GM23248 (cell line): ENCODE data around the gene NEDD9. TPM values are rescaled to one million over a fixed set of nuclear protein-coding genes. Genes with fewer than 3 reads are reported as not detected.

Source experiments
- DNase-seq: peaks from one replicate; pipeline ENCODE4 v3.0.0-alpha.2; 2015
- H2AFZ ChIP-seq: fragments of 200-600 bp; sonication (generic); 2 replicates; pipeline ENCODE4 v1.6.1; 2016; ENCODE audit warnings: antibody characterized with exemption
- H3F3A ChIP-seq: fragments of 200-600 bp; sonication (generic); 2 replicates; pipeline ENCODE4 v1.6.1; 2016; ENCODE audit warnings: mild to moderate bottlenecking, antibody characterized with exemption, mixed run types; ENCODE audit not compliant: insufficient read depth
- H3K27ac ChIP-seq: fragments of 200-600 bp; sonication (generic); 2 replicates; pipeline ENCODE4 v1.5.1; 2016; ENCODE audit warnings: mild to moderate bottlenecking
- H3K27me3 ChIP-seq: fragments of 200-600 bp; sonication (generic); replicated peaks from 2 replicates; pipeline ENCODE4 v1.6.1; 2016; ENCODE audit warnings: mild to moderate bottlenecking; ENCODE audit not compliant: insufficient read depth
- H3K36me3 ChIP-seq: fragments of 200-600 bp; sonication (generic); 2 replicates; pipeline ENCODE4 v1.6.1; 2016; ENCODE audit warnings: low read depth, mild to moderate bottlenecking
- H3K4me1 ChIP-seq: fragments of 200-600 bp; sonication (generic); 2 replicates; pipeline ENCODE4 v1.6.1; 2016; ENCODE audit warnings: mild to moderate bottlenecking; ENCODE audit not compliant: insufficient read depth
- H3K4me2 ChIP-seq: fragments of 200-600 bp; sonication (generic); one replicate; pipeline ENCODE4 v1.6.1; 2016; ENCODE audit warnings: mild to moderate bottlenecking; ENCODE audit not compliant: unreplicated experiment
- H3K4me3 ChIP-seq: fragments of 200-600 bp; sonication (generic); 2 replicates; pipeline ENCODE4 v1.5.1; 2016; ENCODE audit warnings: mild to moderate bottlenecking
- H3K79me2 ChIP-seq: fragments of 200-600 bp; sonication (generic); 2 replicates; pipeline ENCODE4 v1.6.1; 2016; ENCODE audit warnings: mild to moderate bottlenecking; ENCODE audit not compliant: insufficient read depth
- H3K9ac ChIP-seq: fragments of 200-600 bp; sonication (generic); 2 replicates; pipeline ENCODE4 v1.6.1; 2016; ENCODE audit warnings: mild to moderate bottlenecking
- H3K9me2 ChIP-seq: fragments of 200-600 bp; sonication (generic); 2 replicates; pipeline ENCODE4 v1.6.1; 2016; ENCODE audit warnings: mixed run types, mild to moderate bottlenecking, moderate library complexity; ENCODE audit not compliant: insufficient read depth
- H3K9me3 ChIP-seq: fragments of 200-600 bp; sonication (generic); one replicate; pipeline ENCODE4 v1.6.1; 2017; ENCODE audit warnings: low read depth
- H4K20me1 ChIP-seq: fragments of 200-600 bp; sonication (generic); 2 replicates; pipeline ENCODE4 v1.6.0; 2016; ENCODE audit not compliant: insufficient read depth
- EZH2 ChIP-seq: fragments of 200-600 bp; sonication (generic); IDR thresholded peaks from 2 replicates; pipeline ENCODE4 v1.6.1; 2018; ENCODE audit warnings: antibody characterized with exemption, mild to moderate bottlenecking; ENCODE audit not compliant: insufficient read depth, poor library complexity, severe bottlenecking
- EZH2phosphoT487 ChIP-seq: fragments of 200-600 bp; sonication (generic); IDR thresholded peaks from 2 replicates; pipeline ENCODE4 v1.6.1; 2018; ENCODE audit warnings: antibody characterized with exemption, moderate library complexity, mild to moderate bottlenecking, low read depth; ENCODE audit not compliant: insufficient read depth
- WGBS, 2 experiments: methylation state at CpG; one replicate each; pipeline ENCODE4 v1.1.6; 2015 to 2017; ENCODE audit warnings: low lambda C conversion rate in 2 of 2, low coverage in 1 of 2; ENCODE audit errors: missing lambda C conversion rate in 2 of 2; 5-methylcytosine and 5-hydroxymethylcytosine counted together
- in situ Hi-C: fragments of 300-500 bp; cut with MboI; formaldehyde crosslinking; loops from 2 replicates; pipeline ENCODE4 v1.15.0; 2020
- polyA plus RNA-seq: library from polyadenylated mRNA; unstranded; fragments of >200 nt; fragmentation: Nextera tagmentation; extraction: Ambion mirVana; gene quantifications from 2 replicates; pipeline ENCODE4 v1.2.1, GENCODE V29; 2016
- total RNA-seq: library from RNA; depleted of rRNA; stranded (reverse); fragments of >200 nt; shearing (Covaris generic); gene quantifications from 2 replicates; pipeline ENCODE4 v1.2.3, GENCODE V29; 2014

The NEDD9 gene
- total and polyA plus RNA-seq, 2 experiments from 2014 or later: 3.0 to 4.2 TPM

DNA sequence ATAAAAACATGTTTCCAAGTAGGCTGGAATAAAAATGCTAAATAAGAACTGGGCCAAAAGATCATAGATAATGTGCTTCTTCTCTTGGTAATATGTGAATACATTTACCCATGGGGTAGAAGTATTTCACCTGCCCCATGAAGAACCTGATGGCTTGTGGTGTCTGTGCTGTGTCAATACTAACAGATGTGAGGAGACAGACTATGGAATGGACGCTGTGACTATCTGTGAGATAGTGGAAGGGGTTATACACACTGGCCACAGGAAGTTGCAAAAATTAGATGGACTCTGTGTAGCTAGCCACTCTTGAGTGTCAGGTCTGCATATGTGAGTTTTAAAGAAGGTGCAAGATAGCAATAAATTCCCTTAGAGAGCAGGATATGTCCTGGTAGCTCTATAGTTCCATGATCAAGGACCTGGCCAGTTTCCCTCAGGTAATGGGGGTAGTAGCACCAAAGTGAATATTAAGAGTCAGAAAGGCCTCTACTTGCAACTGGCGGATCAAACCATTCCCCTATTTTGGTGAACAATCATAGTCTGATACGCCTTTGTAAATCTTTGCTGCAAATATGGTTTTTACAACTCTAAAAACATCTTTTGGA, 48.6 kb downstream of the NEDD9 start:
- Histone ChIP-seq H3K4me1 (peaks cover 8% of the 10 kb centered on the region), H4K20me1 (no peaks in the 10 kb centered on the region), H2AFZ (no peak overlapping the region), H3K36me3 (no peaks in the 10 kb centered on the region), H3K4me2 (no peak overlapping the region), H3F3A (no peaks in the 10 kb centered on the region), H3K4me3 (no peak overlapping the region), H3K79me2 (no peaks in the 10 kb centered on the region), H3K9me3 (no peaks in the 10 kb centered on the region), H3K27ac (no peak overlapping the region), H3K27me3 (no peaks in the 10 kb centered on the region), H3K9me2 (no peaks in the 10 kb centered on the region), H3K9ac (no peak overlapping the region)
- no peak for TF ChIP-seq EZH2phosphoT487
- TF ChIP-seq EZH2: no peak
- DNase-seq: no peak
- WGBS, 2 experiments: 63 to 72% methylated on average over 3 of the region's 3 CpGs
- in situ Hi-C loops: no loop called here

DNA sequence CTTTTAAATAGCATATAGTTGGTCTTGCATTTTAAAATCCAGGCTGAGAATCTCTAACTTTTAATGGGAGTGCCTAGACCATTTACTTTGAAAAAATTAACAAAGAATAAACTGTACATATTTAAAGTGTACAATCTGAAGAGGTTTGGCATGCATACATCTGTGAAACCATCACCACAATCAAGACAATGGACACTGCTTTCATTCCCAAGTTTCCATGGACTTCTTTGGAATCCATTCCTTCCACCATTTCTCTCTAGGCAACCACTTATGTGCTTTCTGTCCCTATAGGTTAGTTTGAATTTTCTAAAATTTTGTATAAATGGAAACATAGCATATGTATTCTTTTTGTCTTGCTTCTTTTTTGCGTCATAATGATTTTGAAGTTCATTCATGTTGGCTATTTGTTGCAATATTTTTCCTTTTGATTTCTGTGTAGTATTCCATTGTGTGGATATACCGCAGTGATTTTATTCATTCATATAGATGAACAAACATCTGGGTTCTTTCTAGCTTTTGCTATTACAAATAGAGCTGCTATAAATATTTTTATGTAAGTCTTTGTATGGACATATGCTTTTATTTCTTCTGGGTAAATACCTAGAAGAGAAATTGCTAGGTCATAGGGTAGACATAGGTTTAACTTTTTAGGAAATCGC, 50.9 kb downstream of the NEDD9 start:
- Histone ChIP-seq H3K9me3 (no peaks in the 10 kb centered on the region), H3K4me2 (no peak overlapping the region), H3K9ac (no peak overlapping the region), H3K36me3 (no peaks in the 10 kb centered on the region), H3K4me1 (no peaks in the 10 kb centered on the region; the same call in 1 of the 2 replicates), H3K4me3 (no peak overlapping the region), H3K79me2 (no peaks in the 10 kb centered on the region), H4K20me1 (no peaks in the 10 kb centered on the region), H3K27ac (no peak overlapping the region), H3K27me3 (no peaks in the 10 kb centered on the region), H3K9me2 (no peaks in the 10 kb centered on the region), H2AFZ (no peak overlapping the region), H3F3A (no peaks in the 10 kb centered on the region)
- WGBS, 2 experiments: 95 to 98% methylated on average over 3 of the region's 3 CpGs
- TF ChIP-seq EZH2: no peak
- no peak for TF ChIP-seq EZH2phosphoT487
- no peak for DNase-seq
- in situ Hi-C loops: no loop called here

DNA sequence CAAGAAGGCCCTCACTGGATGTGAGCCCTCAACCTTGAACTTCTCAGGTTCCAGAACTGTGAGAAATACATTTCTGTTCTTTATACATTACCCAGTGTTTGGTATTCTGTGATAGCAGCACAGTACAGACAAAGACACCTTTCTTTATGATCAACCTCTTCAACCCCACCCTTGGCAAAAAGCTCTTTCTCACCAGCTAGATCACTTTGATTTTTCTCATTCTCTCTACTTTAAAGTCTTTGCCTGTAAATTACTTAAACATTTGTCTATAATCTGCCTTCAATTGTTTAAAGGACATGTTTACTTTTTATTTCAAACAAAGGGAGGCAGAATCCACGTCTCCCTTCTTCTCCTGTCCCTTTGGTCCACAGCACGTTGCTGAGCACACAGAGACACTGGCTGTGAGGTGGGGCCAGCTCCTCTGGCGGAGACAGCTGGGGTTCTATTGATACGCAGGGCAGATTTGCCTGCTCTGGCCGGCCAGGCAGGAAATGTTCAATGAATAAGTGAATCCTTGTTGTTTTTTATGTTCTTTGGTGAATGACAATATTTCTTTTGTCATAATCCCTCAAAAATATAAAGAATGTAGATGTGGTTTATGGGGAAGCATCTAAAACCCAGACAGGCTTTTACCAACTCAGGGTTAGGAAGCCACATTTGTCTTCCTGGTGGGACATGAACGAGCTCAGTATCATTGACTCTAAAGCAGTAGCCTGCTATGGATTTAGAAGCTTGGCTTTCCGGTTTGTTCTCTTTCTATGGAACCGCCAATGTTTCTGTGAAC, 52.9 kb downstream of the NEDD9 start:
- H2AFZ ChIP-seq: no peak overlapping the region
- H3F3A ChIP-seq: no peaks in the 10 kb centered on the region
- H3K27ac ChIP-seq: no peak overlapping the region
- H3K36me3 ChIP-seq: no peaks in the 10 kb centered on the region
- no peaks in the 10 kb centered on the region for H3K79me2 ChIP-seq
- no peak overlapping the region for H3K4me2 ChIP-seq
- H3K9me3 ChIP-seq: no peaks in the 10 kb centered on the region
- TF ChIP-seq EZH2phosphoT487: no peak
- no peak overlapping the region for H3K4me3 ChIP-seq
- DNase-seq: no peak
- in situ Hi-C loops: no loop called here
- 69 to 76% methylated on average over 8 of the region's 8 CpGs for WGBS, 2 experiments
- H3K9ac ChIP-seq: no peak overlapping the region
- no peaks in the 10 kb centered on the region for H3K27me3 ChIP-seq
- no peaks in the 10 kb centered on the region for H4K20me1 ChIP-seq
- H3K4me1 ChIP-seq: no peaks in the 10 kb centered on the region; the same call in 1 of the 2 replicates
- no peaks in the 10 kb centered on the region for H3K9me2 ChIP-seq

DNA sequence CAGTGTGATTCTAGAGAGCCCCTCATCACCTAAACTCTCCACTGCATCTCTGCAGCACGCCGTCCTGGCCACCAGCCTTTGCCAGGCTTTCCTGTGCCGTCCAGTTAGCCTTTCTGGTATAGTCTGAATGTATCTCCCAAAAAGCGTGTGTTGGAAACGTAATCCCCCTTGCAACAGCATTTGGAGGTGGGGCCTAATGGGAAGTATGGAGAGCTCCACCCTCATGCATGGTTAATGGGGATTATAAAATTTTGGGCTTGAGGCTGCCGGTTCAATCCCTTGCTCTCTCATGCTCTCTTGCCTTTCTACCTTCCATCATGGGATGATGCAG, 53.4 kb downstream of the NEDD9 start:
- no peaks in the 10 kb centered on the region for H3K79me2 ChIP-seq
- no peaks in the 10 kb centered on the region for H3K27me3 ChIP-seq
- H3K9ac ChIP-seq: no peak overlapping the region
- H3K4me3 ChIP-seq: no peak overlapping the region
- no peak for TF ChIP-seq EZH2
- TF ChIP-seq EZH2phosphoT487: no peak
- no peak overlapping the region for H3K4me2 ChIP-seq
- 85% methylated on average over 6 of the region's 6 CpGs for WGBS, 2 experiments
- no peak overlapping the region for H3K27ac ChIP-seq
- H3K4me1 ChIP-seq: no peaks in the 10 kb centered on the region; the same call in 1 of the 2 replicates
- H3F3A ChIP-seq: no peaks in the 10 kb centered on the region
- H2AFZ ChIP-seq: no peak overlapping the region
- no peaks in the 10 kb centered on the region for H4K20me1 ChIP-seq
- in situ Hi-C loops: no loop called here
- H3K9me2 ChIP-seq: no peaks in the 10 kb centered on the region
- H3K36me3 ChIP-seq: no peaks in the 10 kb centered on the region
- no peaks in the 10 kb centered on the region for H3K9me3 ChIP-seq
- no peak for DNase-seq
